Stimulated activated naive CD8-positive, alpha-beta T cell treated with anti-CD3 and anti-CD28 coated beads, Interleukin-15, Interleukin-2, amounts not matched to agents 100 ng/mL and 50 ng/mL, for 24 hours (primary cell): Measurements from ENCODE around the gene NOS1AP.

Source experiments
- H3K27ac Mint-ChIP-seq: one replicate; pipeline ENCODE4 v1.8.0; 2021; ENCODE audit warnings: mild to moderate bottlenecking, mixed read lengths
- H3K27me3 Mint-ChIP-seq: one replicate; pipeline ENCODE4 v1.8.0; 2021; ENCODE audit warnings: mixed read lengths
- H3K36me3 Mint-ChIP-seq: one replicate; pipeline ENCODE4 v1.8.0; 2021; ENCODE audit warnings: low read depth, mixed read lengths
- H3K4me1 Mint-ChIP-seq: one replicate; pipeline ENCODE4 v1.8.0; 2021; ENCODE audit warnings: low read depth, mixed read lengths
- H3K4me3 Mint-ChIP-seq: one replicate; pipeline ENCODE4 v1.8.0; 2021; ENCODE audit warnings: mild to moderate bottlenecking, mixed read lengths
- H3K9me3 Mint-ChIP-seq: one replicate; pipeline ENCODE4 v1.8.0; 2021; ENCODE audit warnings: mixed read lengths

The NOS1AP gene

GRCh38 chr1:162359523-162360236 is 290.2 kb downstream of the NOS1AP start:
- no peak overlapping the region for H3K4me3 Mint-ChIP-seq
- no peaks in the 10 kb centered on the region for H3K36me3 Mint-ChIP-seq
- H3K4me1 Mint-ChIP-seq = no peaks in the 10 kb centered on the region
- peaks cover 4% of the 10 kb centered on the region for H3K27me3 Mint-ChIP-seq
- H3K27ac Mint-ChIP-seq = no peak overlapping the region
- no peaks in the 10 kb centered on the region for H3K9me3 Mint-ChIP-seq

- Mint-ChIP-seq H3K36me3 (no peaks in the 10 kb centered on the region), H3K27me3 (peaks cover 4% of the 10 kb centered on the region), H3K27ac (no peak overlapping the region), H3K4me3 (no peak overlapping the region), H3K9me3 (no peaks in the 10 kb centered on the region), H3K4me1 (no peaks in the 10 kb centered on the region)
Measured at GRCh38 chr1:162360237-162360873, 290.9 kb downstream of the NOS1AP start.

GRCh38 chr1:162360874-162361260 is 291.4 kb downstream of the NOS1AP start:
- H3K36me3 Mint-ChIP-seq = no peaks in the 10 kb centered on the region
- H3K4me3 Mint-ChIP-seq = no peak overlapping the region
- peaks cover 4% of the 10 kb centered on the region for H3K27me3 Mint-ChIP-seq
- H3K27ac Mint-ChIP-seq = no peak overlapping the region
- no peaks in the 10 kb centered on the region for H3K4me1 Mint-ChIP-seq
- no peaks in the 10 kb centered on the region for H3K9me3 Mint-ChIP-seq

GRCh38 chr1:162361349-162361748 is 291.9 kb downstream of the NOS1AP start:
- Mint-ChIP-seq H3K36me3 (no peaks in the 10 kb centered on the region), H3K4me1 (no peaks in the 10 kb centered on the region), H3K27me3 (peaks cover 4% of the 10 kb centered on the region), H3K4me3 (no peak overlapping the region), H3K27ac (no peak overlapping the region), H3K9me3 (no peaks in the 10 kb centered on the region)

- Mint-ChIP-seq H3K36me3 (no peaks in the 10 kb centered on the region), H3K4me1 (no peaks in the 10 kb centered on the region), H3K4me3 (no peak overlapping the region), H3K9me3 (no peaks in the 10 kb centered on the region), H3K27ac (no peak overlapping the region), H3K27me3 (peaks cover 4% of the 10 kb centered on the region)
Measured at GRCh38 chr1:162363823-162364222, 294.3 kb downstream of the NOS1AP start.

GRCh38 chr1:162364498-162364897 is 295.0 kb downstream of the NOS1AP start:
- H3K4me1 Mint-ChIP-seq = no peaks in the 10 kb centered on the region
- H3K27ac Mint-ChIP-seq = no peak overlapping the region

GRCh38 chr1:162365284-162366020 is 296.0 kb downstream of the NOS1AP start:
- H3K27ac Mint-ChIP-seq = no peak overlapping the region
- H3K36me3 Mint-ChIP-seq = no peaks in the 10 kb centered on the region
- H3K9me3 Mint-ChIP-seq = no peaks in the 10 kb centered on the region
- H3K4me1 Mint-ChIP-seq = no peaks in the 10 kb centered on the region
- H3K27me3 Mint-ChIP-seq = peaks cover 4% of the 10 kb centered on the region
- no peak overlapping the region for H3K4me3 Mint-ChIP-seq

More at GRCh38 chr1:162364498-162364897, 295.0 kb downstream of the NOS1AP start:
- Mint-ChIP-seq H3K4me3 (no peak overlapping the region), H3K27me3 (peaks cover 4% of the 10 kb centered on the region), H3K9me3 (no peaks in the 10 kb centered on the region), H3K36me3 (no peaks in the 10 kb centered on the region)

- H3K4me1 Mint-ChIP-seq = no peaks in the 10 kb centered on the region
- H3K9me3 Mint-ChIP-seq = no peaks in the 10 kb centered on the region
- no peak overlapping the region for H3K27ac Mint-ChIP-seq
Measured at GRCh38 chr1:162366149-162366548, 296.7 kb downstream of the NOS1AP start.

GRCh38 chr1:162366671-162367070 is 297.2 kb downstream of the NOS1AP start:
- H3K4me3 Mint-ChIP-seq = no peak overlapping the region
- H3K9me3 Mint-ChIP-seq = no peaks in the 10 kb centered on the region
- peaks cover 4% of the 10 kb centered on the region for H3K27me3 Mint-ChIP-seq
- H3K27ac Mint-ChIP-seq = no peak overlapping the region
- H3K36me3 Mint-ChIP-seq = no peaks in the 10 kb centered on the region
- no peaks in the 10 kb centered on the region for H3K4me1 Mint-ChIP-seq

More at GRCh38 chr1:162366149-162366548, 296.7 kb downstream of the NOS1AP start:
- Mint-ChIP-seq H3K4me3 (no peak overlapping the region), H3K36me3 (no peaks in the 10 kb centered on the region), H3K27me3 (peaks cover 4% of the 10 kb centered on the region)

GRCh38 chr1:162367073-162367472 is 297.6 kb downstream of the NOS1AP start:
- no peak overlapping the region for H3K4me3 Mint-ChIP-seq
- no peak overlapping the region for H3K27ac Mint-ChIP-seq
- no peaks in the 10 kb centered on the region for H3K4me1 Mint-ChIP-seq
- peaks cover 4% of the 10 kb centered on the region for H3K27me3 Mint-ChIP-seq
- H3K9me3 Mint-ChIP-seq = no peaks in the 10 kb centered on the region
- no peaks in the 10 kb centered on the region for H3K36me3 Mint-ChIP-seq

GRCh38 chr1:162367772-162368171 is 298.3 kb downstream of the NOS1AP start:
- H3K27me3 Mint-ChIP-seq = peaks cover 4% of the 10 kb centered on the region
- no peaks in the 10 kb centered on the region for H3K36me3 Mint-ChIP-seq
- H3K4me1 Mint-ChIP-seq = no peaks in the 10 kb centered on the region
- no peaks in the 10 kb centered on the region for H3K9me3 Mint-ChIP-seq
- no peak overlapping the region for H3K4me3 Mint-ChIP-seq
- H3K27ac Mint-ChIP-seq = no peak overlapping the region

- H3K4me1 Mint-ChIP-seq = no peaks in the 10 kb centered on the region
- H3K27me3 Mint-ChIP-seq = peaks cover 3% of the 10 kb centered on the region
- no peaks in the 10 kb centered on the region for H3K9me3 Mint-ChIP-seq
- H3K27ac Mint-ChIP-seq = no peak overlapping the region
- no peak overlapping the region for H3K4me3 Mint-ChIP-seq
- no peaks in the 10 kb centered on the region for H3K36me3 Mint-ChIP-seq
Measured at GRCh38 chr1:162368451-162368850, 299.0 kb downstream of the NOS1AP start.

GRCh38 chr1:162369571-162369970 is 300.1 kb downstream of the NOS1AP start:
- Mint-ChIP-seq H3K9me3 (no peaks in the 10 kb centered on the region), H3K36me3 (no peaks in the 10 kb centered on the region), H3K4me3 (no peak overlapping the region), H3K27me3 (no peaks in the 10 kb centered on the region), H3K4me1 (no peaks in the 10 kb centered on the region), H3K27ac (no peak overlapping the region)

- no peaks in the 10 kb centered on the region for H3K4me1 Mint-ChIP-seq
- H3K4me3 Mint-ChIP-seq = no peak overlapping the region
- H3K27ac Mint-ChIP-seq = no peak overlapping the region
Measured at GRCh38 chr1:162370161-162370560, 300.7 kb downstream of the NOS1AP start.

GRCh38 chr1:162370721-162371120 is 301.2 kb downstream of the NOS1AP start:
- H3K27me3 Mint-ChIP-seq = no peaks in the 10 kb centered on the region
- no peaks in the 10 kb centered on the region for H3K9me3 Mint-ChIP-seq
- no peaks in the 10 kb centered on the region for H3K36me3 Mint-ChIP-seq
- no peak overlapping the region for H3K27ac Mint-ChIP-seq
- H3K4me1 Mint-ChIP-seq = no peaks in the 10 kb centered on the region
- H3K4me3 Mint-ChIP-seq = no peak overlapping the region

More at GRCh38 chr1:162370161-162370560, 300.7 kb downstream of the NOS1AP start:
- H3K36me3 Mint-ChIP-seq = no peaks in the 10 kb centered on the region
- H3K9me3 Mint-ChIP-seq = no peaks in the 10 kb centered on the region
- no peaks in the 10 kb centered on the region for H3K27me3 Mint-ChIP-seq
